Measurements from ENCODE around the gene ZBP1.

Gene ZBP1

GRCh38 chr20:57609842-57610167 lies 10.4 kb downstream of the ZBP1 start:
- H2AFZ ChIP-seq (ENCODE audit: low read length) = no peak overlapping the region
- H3K36me3 ChIP-seq (ENCODE audit: insufficient read depth, low read length) = no peaks in the 10 kb centered on the region
- H3K4me3 ChIP-seq (ENCODE audit: low read length, poor library complexity, severe bottlenecking) = no peak overlapping the region
- H4K20me1 ChIP-seq (ENCODE audit: insufficient read depth, low read length, poor library complexity, severe bottlenecking) = no peaks in the 10 kb centered on the region
- no peaks in the 10 kb centered on the region for H3K79me2 ChIP-seq (ENCODE audit: insufficient read depth, low read length)
- TF ChIP-seq EZH2phosphoT487 (IDR thresholded peaks at IDR 0.05; ENCODE audit: borderline replicate concordance) = no peak
- TF ChIP-seq CTCF (conservative IDR thresholded peaks at IDR 0.05; ENCODE audit: low read length) = peak; percentile 27; the same call in 1 of the 2 replicates
- no peaks in the 10 kb centered on the region for H3K4me1 ChIP-seq (ENCODE audit: insufficient read depth, low read length, poor library complexity, severe bottlenecking)
- no peaks in the 10 kb centered on the region for H3F3A ChIP-seq (ENCODE audit: low read depth)
- H3K9me2 ChIP-seq (replicated peaks; ENCODE audit: low read depth, low read length) = no peaks in the 10 kb centered on the region
- no peaks in the 10 kb centered on the region for H3K9me3 ChIP-seq (ENCODE audit: insufficient read depth, low read depth, low read length)
- H3K27me3 ChIP-seq (ENCODE audit: insufficient read depth, low read length, poor library complexity, severe bottlenecking) = no peaks in the 10 kb centered on the region
- no peak overlapping the region for H3K4me2 ChIP-seq (ENCODE audit: low read depth, low read length, poor library complexity, severe bottlenecking)
- H3K9ac ChIP-seq (ENCODE audit: low read depth, low read length, poor library complexity, severe bottlenecking) = no peak overlapping the region

GRCh38 chr20:57609086-57609841 lies 11.0 kb downstream of the ZBP1 start:
- Histone ChIP-seq H3K4me1 (ENCODE audit: insufficient read depth, low read length, poor library complexity, severe bottlenecking) (no peaks in the 10 kb centered on the region), H2AFZ (ENCODE audit: low read length) (no peak overlapping the region), H3K4me3 (ENCODE audit: low read length, poor library complexity, severe bottlenecking) (no peak overlapping the region), H3F3A (ENCODE audit: low read depth) (no peaks in the 10 kb centered on the region), H3K79me2 (ENCODE audit: insufficient read depth, low read length) (no peaks in the 10 kb centered on the region), H3K36me3 (ENCODE audit: insufficient read depth, low read length) (no peaks in the 10 kb centered on the region), H3K9me3 (ENCODE audit: insufficient read depth, low read depth, low read length) (no peaks in the 10 kb centered on the region), H4K20me1 (ENCODE audit: insufficient read depth, low read length, poor library complexity, severe bottlenecking) (no peaks in the 10 kb centered on the region), H3K9ac (ENCODE audit: low read depth, low read length, poor library complexity, severe bottlenecking) (no peak overlapping the region), H3K27me3 (ENCODE audit: insufficient read depth, low read length, poor library complexity, severe bottlenecking) (no peaks in the 10 kb centered on the region), H3K9me2 (replicated peaks; ENCODE audit: low read depth, low read length) (no peaks in the 10 kb centered on the region), H3K4me2 (ENCODE audit: low read depth, low read length, poor library complexity, severe bottlenecking) (no peak overlapping the region)
- TF ChIP-seq CTCF (conservative IDR thresholded peaks at IDR 0.05; ENCODE audit: low read length) (no peak), EZH2phosphoT487 (IDR thresholded peaks at IDR 0.05; ENCODE audit: borderline replicate concordance) (no peak)

GRCh38 chr20:57608516-57608915 lies 11.7 kb downstream of the ZBP1 start:
- Histone ChIP-seq H3K9ac (ENCODE audit: low read depth, low read length, poor library complexity, severe bottlenecking) (no peak overlapping the region), H4K20me1 (ENCODE audit: insufficient read depth, low read length, poor library complexity, severe bottlenecking) (no peaks in the 10 kb centered on the region), H3K4me1 (ENCODE audit: insufficient read depth, low read length, poor library complexity, severe bottlenecking) (no peaks in the 10 kb centered on the region), H2AFZ (ENCODE audit: low read length) (no peak overlapping the region), H3K4me3 (ENCODE audit: low read length, poor library complexity, severe bottlenecking) (no peak overlapping the region), H3K9me3 (ENCODE audit: insufficient read depth, low read depth, low read length) (no peaks in the 10 kb centered on the region), H3K9me2 (replicated peaks; ENCODE audit: low read depth, low read length) (no peaks in the 10 kb centered on the region), H3F3A (ENCODE audit: low read depth) (no peaks in the 10 kb centered on the region), H3K4me2 (ENCODE audit: low read depth, low read length, poor library complexity, severe bottlenecking) (no peak overlapping the region), H3K79me2 (ENCODE audit: insufficient read depth, low read length) (no peaks in the 10 kb centered on the region), H3K27me3 (ENCODE audit: insufficient read depth, low read length, poor library complexity, severe bottlenecking) (no peaks in the 10 kb centered on the region), H3K36me3 (ENCODE audit: insufficient read depth, low read length) (no peaks in the 10 kb centered on the region)
- TF ChIP-seq EZH2phosphoT487 (IDR thresholded peaks at IDR 0.05; ENCODE audit: borderline replicate concordance) (no peak), CTCF (conservative IDR thresholded peaks at IDR 0.05; ENCODE audit: low read length) (no peak)

Measured in Loucy (cell line).